ENCODE measurements around the gene KIAA0825.

Gene KIAA0825

DNA sequence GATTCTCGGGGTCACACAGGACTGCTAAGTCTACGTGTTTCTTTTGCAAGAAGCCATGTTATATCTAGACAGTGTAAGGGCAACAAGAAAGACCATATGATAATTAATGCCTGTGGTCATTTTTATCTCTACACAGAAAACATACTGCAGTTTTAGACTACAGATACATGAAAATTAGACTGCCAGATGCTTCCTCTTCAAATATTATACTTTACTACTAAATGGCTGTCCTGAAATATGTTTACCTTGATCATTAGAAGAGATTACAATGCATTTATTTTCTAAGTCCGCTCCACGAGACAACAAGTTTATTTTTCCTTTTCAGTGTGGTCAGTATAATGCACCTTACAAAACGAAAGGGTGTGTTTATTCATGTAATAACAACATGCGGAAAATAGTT lies 147.6 kb downstream of the KIAA0825 start:
- no peaks in the 10 kb centered on the region for H3K27me3 ChIP-seq (ENCODE audit: control insufficient read depth, low read length)
- H3K9me3 ChIP-seq (ENCODE audit: control insufficient read depth, insufficient read depth, low read length) = no peaks in the 10 kb centered on the region
- no peaks in the 10 kb centered on the region for H3K79me2 ChIP-seq (ENCODE audit: control insufficient read depth, low read length)
- no peaks in the 10 kb centered on the region for H3F3A ChIP-seq (ENCODE audit: control insufficient read depth, insufficient read depth)
- no peak overlapping the region for H3K27ac ChIP-seq (ENCODE audit: low read depth, low read length)
- H3K36me3 ChIP-seq (ENCODE audit: control insufficient read depth, low read length) = no peaks in the 10 kb centered on the region
- no peak overlapping the region for H3K4me2 ChIP-seq (ENCODE audit: low read length)
- H3K4me1 ChIP-seq (ENCODE audit: control insufficient read depth, low read length) = no peaks in the 10 kb centered on the region
- no peaks in the 10 kb centered on the region for H3K9me2 ChIP-seq (replicated peaks; ENCODE audit: control insufficient read depth, low read length)
- H3K4me3 ChIP-seq (ENCODE audit: low read length) = no peak overlapping the region
- TF ChIP-seq EZH2phosphoT487 (IDR thresholded peaks at IDR 0.05; ENCODE audit: borderline replicate concordance, low read length) = no peak
- TF ChIP-seq, protein P1, sequence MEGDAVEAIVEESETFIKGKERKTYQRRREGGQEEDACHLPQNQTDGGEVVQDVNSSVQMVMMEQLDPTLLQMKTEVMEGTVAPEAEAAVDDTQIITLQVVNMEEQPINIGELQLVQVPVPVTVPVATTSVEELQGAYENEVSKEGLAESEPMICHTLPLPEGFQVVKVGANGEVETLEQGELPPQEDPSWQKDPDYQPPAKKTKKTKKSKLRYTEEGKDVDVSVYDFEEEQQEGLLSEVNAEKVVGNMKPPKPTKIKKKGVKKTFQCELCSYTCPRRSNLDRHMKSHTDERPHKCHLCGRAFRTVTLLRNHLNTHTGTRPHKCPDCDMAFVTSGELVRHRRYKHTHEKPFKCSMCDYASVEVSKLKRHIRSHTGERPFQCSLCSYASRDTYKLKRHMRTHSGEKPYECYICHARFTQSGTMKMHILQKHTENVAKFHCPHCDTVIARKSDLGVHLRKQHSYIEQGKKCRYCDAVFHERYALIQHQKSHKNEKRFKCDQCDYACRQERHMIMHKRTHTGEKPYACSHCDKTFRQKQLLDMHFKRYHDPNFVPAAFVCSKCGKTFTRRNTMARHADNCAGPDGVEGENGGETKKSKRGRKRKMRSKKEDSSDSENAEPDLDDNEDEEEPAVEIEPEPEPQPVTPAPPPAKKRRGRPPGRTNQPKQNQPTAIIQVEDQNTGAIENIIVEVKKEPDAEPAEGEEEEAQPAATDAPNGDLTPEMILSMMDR (IDR thresholded peaks at IDR 0.05; ENCODE audit: low read depth, low read length, poor library complexity, severe bottlenecking) = no peak
- no peaks in the 10 kb centered on the region for H4K20me1 ChIP-seq (ENCODE audit: control insufficient read depth, insufficient read depth, low read depth, low read length)

DNA sequence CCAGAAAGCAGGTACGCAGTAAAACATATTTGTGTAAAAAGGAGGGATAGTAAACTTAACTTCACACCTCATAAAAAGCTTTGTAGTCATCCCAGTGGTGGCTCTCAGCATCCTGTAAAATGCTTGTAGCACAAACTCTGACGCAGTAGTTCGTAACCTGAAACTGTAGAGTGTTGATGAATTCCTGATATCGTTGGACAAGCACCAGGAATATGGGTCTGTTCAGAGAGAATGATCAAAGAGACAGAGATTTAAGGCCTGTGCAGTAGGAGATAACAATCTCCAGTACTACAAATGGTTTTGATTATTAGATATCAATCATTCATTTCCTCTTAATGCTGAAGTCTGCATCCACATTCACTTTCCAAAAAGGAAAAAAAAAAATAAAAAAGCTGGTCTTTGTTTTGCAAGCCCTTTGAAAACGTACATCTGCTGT lies 148.5 kb downstream of the KIAA0825 start:
- Histone ChIP-seq H3K27me3 (ENCODE audit: control insufficient read depth, low read length) (no peaks in the 10 kb centered on the region), H3K4me1 (ENCODE audit: control insufficient read depth, low read length) (no peaks in the 10 kb centered on the region), H3K9me2 (replicated peaks; ENCODE audit: control insufficient read depth, low read length) (no peaks in the 10 kb centered on the region), H3K4me3 (ENCODE audit: low read length) (no peak overlapping the region), H4K20me1 (ENCODE audit: control insufficient read depth, insufficient read depth, low read depth, low read length) (no peaks in the 10 kb centered on the region), H3F3A (ENCODE audit: control insufficient read depth, insufficient read depth) (no peaks in the 10 kb centered on the region), H3K36me3 (ENCODE audit: control insufficient read depth, low read length) (no peaks in the 10 kb centered on the region), H3K27ac (ENCODE audit: low read depth, low read length) (no peak overlapping the region), H3K4me2 (ENCODE audit: low read length) (no peak overlapping the region), H3K9me3 (ENCODE audit: control insufficient read depth, insufficient read depth, low read length) (no peaks in the 10 kb centered on the region), H3K79me2 (ENCODE audit: control insufficient read depth, low read length) (no peaks in the 10 kb centered on the region)
- TF ChIP-seq, protein P1 (IDR thresholded peaks at IDR 0.05; ENCODE audit: low read depth, low read length, poor library complexity, severe bottlenecking) = no peak

DNA sequence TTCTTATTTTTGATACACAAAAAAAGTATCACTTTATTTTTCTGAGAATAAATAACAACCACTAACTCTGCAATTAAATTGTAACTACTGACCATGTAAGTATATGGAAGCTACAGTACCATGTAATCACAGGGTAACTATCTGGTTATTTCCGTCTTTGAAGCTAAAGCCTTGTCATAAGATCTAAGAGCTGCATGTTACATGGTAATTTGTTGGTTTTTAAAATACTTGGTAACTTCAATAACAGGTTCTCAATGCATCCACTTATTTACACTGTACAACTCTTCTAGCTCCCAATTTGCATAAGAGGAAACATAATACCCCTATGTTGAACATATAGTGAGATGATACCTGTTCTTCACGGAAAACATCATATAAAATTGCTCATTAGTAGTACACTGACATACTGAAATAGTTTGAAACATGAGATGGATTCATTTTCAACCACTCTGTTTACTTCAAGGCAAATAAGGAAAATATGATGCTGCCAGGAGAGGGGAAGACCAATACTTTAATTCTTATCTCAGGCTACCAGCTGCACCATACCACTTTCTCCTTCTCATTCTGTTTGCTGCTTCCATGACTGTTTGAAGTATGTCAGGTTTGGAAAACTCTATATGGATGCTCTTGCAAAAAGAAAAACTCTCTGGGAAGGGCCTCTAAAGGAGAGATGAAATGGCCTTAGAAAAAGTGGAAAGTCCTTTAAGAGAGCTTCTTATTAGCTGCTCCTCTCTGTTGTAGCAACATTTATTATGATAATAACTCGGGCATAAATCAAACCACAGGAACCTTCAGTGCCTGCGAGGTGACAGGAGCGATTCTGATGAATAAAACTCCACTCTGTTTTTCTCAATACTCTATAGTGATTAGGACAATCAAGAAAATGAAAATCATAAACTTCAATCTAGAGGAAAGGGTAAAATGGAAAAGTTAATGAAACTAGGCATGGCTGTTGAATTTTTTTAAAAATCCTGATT lies 150.2 kb downstream of the KIAA0825 start:
- no peak overlapping the region for H3K4me2 ChIP-seq (ENCODE audit: low read length)
- no peak overlapping the region for H3K27ac ChIP-seq (ENCODE audit: low read depth, low read length)
- no peaks in the 10 kb centered on the region for H4K20me1 ChIP-seq (ENCODE audit: control insufficient read depth, insufficient read depth, low read depth, low read length)
- H3F3A ChIP-seq (ENCODE audit: control insufficient read depth, insufficient read depth) = no peaks in the 10 kb centered on the region
- H3K4me3 ChIP-seq (ENCODE audit: low read length) = no peak overlapping the region
- H3K79me2 ChIP-seq (ENCODE audit: control insufficient read depth, low read length) = no peaks in the 10 kb centered on the region
- no peaks in the 10 kb centered on the region for H3K9me3 ChIP-seq (ENCODE audit: control insufficient read depth, insufficient read depth, low read length)
- H3K27me3 ChIP-seq (ENCODE audit: control insufficient read depth, low read length) = no peaks in the 10 kb centered on the region
- no peaks in the 10 kb centered on the region for H3K4me1 ChIP-seq (ENCODE audit: control insufficient read depth, low read length)
- TF ChIP-seq EZH2phosphoT487 (IDR thresholded peaks at IDR 0.05; ENCODE audit: borderline replicate concordance, low read length) = no peak
- TF ChIP-seq, protein P1 (IDR thresholded peaks at IDR 0.05; ENCODE audit: low read depth, low read length, poor library complexity, severe bottlenecking) = no peak
- no peaks in the 10 kb centered on the region for H3K9me2 ChIP-seq (replicated peaks; ENCODE audit: control insufficient read depth, low read length)
- no peaks in the 10 kb centered on the region for H3K36me3 ChIP-seq (ENCODE audit: control insufficient read depth, low read length)
